ENCODE results near the gene NAGA. TPM values are rescaled to one million over a fixed set of nuclear protein-coding genes. Genes with fewer than 3 reads are reported as not detected.
A peak's percentile ranks its signal among the peaks of the same experiment; 100 is the strongest.
"Not testable (repeated sequence)": the region's sequence is repeated elsewhere in the genome, so short reads cannot be mapped to it uniquely, and the experiment has no call there.

NAGA gene
- total and polyA plus RNA-seq, 2 of the 4 experiments (the other 2 are of a cell fraction): 34.3 to 44.8 TPM

GRCh38 chr22:42072606-42073330 is 2.2 kb upstream of the NAGA start:
- H4K5ac ChIP-seq (ENCODE audit: low read depth, low read length): no peak overlapping the region
- no peak overlapping the region for H2BK15ac ChIP-seq (ENCODE audit: low read depth, low read length)
- H3K9me3 ChIP-seq (ENCODE audit: control insufficient read depth, insufficient read depth, low read length): no peaks in the 10 kb centered on the region
- no peak overlapping the region for H2BK20ac ChIP-seq (ENCODE audit: low read depth, low read length)
- H2BK120ac ChIP-seq (ENCODE audit: low read depth, low read length): no peak overlapping the region
- H3K4me3 ChIP-seq (ENCODE audit: insufficient read depth, low read depth, low read length): no peak overlapping the region
- H3K9ac ChIP-seq (ENCODE audit: low read depth, low read length): no peak overlapping the region
- no peak overlapping the region for H4K91ac ChIP-seq (ENCODE audit: insufficient read depth, low read depth, low read length)
- peak overlapping the region; percentile 44 for H2AK9ac ChIP-seq (replicated peaks; ENCODE audit: low read depth, low read length, poor library complexity)
- intact Hi-C loops (cut with micrococcal nuclease): no loop called here
- DNase-seq (no peak), ATAC-seq (ENCODE audit: low read depth) (no peak)
- no peak overlapping the region for H3K27ac ChIP-seq (ENCODE audit: insufficient read depth, low read length)
- no TSS peak for BruUV-seq (replicated peaks)
- H3K4me2 ChIP-seq (ENCODE audit: low read depth, low read length): no peak overlapping the region
- peaks cover 17% of the 10 kb centered on the region; the same call in 1 of the 2 replicates for H3K9me1 ChIP-seq (ENCODE audit: insufficient read depth, low read length)
- H3K79me1 ChIP-seq (ENCODE audit: low read depth in 1 of 2, low read length in 2 of 2): peaks cover 15 to 57% of the 10 kb centered on the region in 2 experiments; a peak in 3 of 4 replicates
- no peak overlapping the region for H3K4ac ChIP-seq (ENCODE audit: low read depth, low read length)
- no peak overlapping the region for H3K56ac ChIP-seq (ENCODE audit: extremely low read depth, insufficient read depth, low read length)
- H3K36me3 ChIP-seq (ENCODE audit: control insufficient read depth, insufficient read depth, low read length): peaks cover 6% of the 10 kb centered on the region
- peak overlapping the region in 1 of 2 experiments; percentile 97; a peak in 1 of 4 replicates for H4K8ac ChIP-seq (ENCODE audit: low read depth in 2 of 2, low read length in 2 of 2)
- H3K4me1 ChIP-seq (ENCODE audit: control insufficient read depth, insufficient read depth, low read length): peaks cover 12% of the 10 kb centered on the region
- H3K27me3 ChIP-seq (ENCODE audit: control insufficient read depth, insufficient read depth, low read length): no peaks in the 10 kb centered on the region
- H3K14ac ChIP-seq (replicated peaks; ENCODE audit: low read depth, low read length): no peak overlapping the region
- H3K23ac ChIP-seq (ENCODE audit: low read depth, low read length): no peak overlapping the region
- WGBS, 2 experiments (ENCODE audit: extremely low coverage in 2 of 2, insufficient read length in 1 of 2): 88% methylated on average over 8 of the region's 8 CpGs; no CpG with 5 or more reads in 1 of the 2 experiments
- no peak overlapping the region for H2BK5ac ChIP-seq (ENCODE audit: low read depth, low read length, poor library complexity, severe bottlenecking)
- ChIA-PET POLR2A (ENCODE audit: unreplicated experiment) (no interaction called here), CTCF (no interaction called here)
- in situ Hi-C loops (cut with MboI; ENCODE audit: low sequenced_read_pairs): no loop called here
- TF ChIP-seq BHLHE40 (IDR thresholded peaks at IDR 0.05; ENCODE audit: low read depth, low read length) (no peak), NFE2L2 (IDR thresholded peaks at IDR 0.05; ENCODE audit: low read depth, low read length) (no peak), MAFK (IDR thresholded peaks at IDR 0.05; ENCODE audit: low read depth, low read length) (no peak), POLR2A (IDR thresholded peaks at IDR 0.05; ENCODE audit: low read depth, low read length) (no peak)
- H4K20me1 ChIP-seq (ENCODE audit: insufficient read depth, low read length): 0 out of 2 replicates have a peak, but pooled peaks cover 4% of the 10 kb centered on the region
- H2AFZ ChIP-seq (replicated peaks; ENCODE audit: low read length, poor library complexity): peak overlapping the region; percentile 1
- dilution Hi-C loops (cut with HindIII; ENCODE audit: low sequenced_read_pairs, unreplicated experiment): no loop called here
- no peak overlapping the region; the same call in 1 of the 2 replicates for H2AK5ac ChIP-seq (ENCODE audit: low read depth, low read length)
- no peak overlapping the region for H3K18ac ChIP-seq (ENCODE audit: low read depth, low read length)

DNA sequence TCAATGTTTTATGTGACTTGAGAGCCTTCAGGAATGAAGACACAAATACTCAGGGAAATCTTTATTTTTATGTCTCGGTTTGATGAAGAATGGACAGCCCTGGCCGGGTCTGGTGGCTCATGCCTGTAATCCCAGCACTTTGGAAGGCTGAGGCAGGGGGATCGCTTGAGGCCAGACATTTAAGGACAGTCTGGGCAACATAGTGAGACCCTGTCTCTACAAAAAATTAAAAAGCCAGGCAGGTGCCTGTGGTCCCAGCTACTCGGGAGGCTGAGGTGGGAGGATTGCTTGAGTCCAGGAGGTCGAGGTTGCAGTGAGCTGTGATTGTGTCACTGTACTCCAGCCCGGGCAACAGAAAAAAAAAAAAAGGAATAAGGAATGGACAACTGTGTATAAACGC is 896 bp upstream of the NAGA start:
- H4K91ac ChIP-seq (ENCODE audit: insufficient read depth, low read depth, low read length); POLR2A ChIA-PET (ENCODE audit: unreplicated experiment); H3K9ac ChIP-seq (ENCODE audit: low read depth, low read length); dilution Hi-C loops (cut with HindIII; ENCODE audit: low sequenced_read_pairs, unreplicated experiment); in situ Hi-C loops (cut with MboI; ENCODE audit: low sequenced_read_pairs); H4K5ac ChIP-seq (ENCODE audit: low read depth, low read length); H3K27me3 ChIP-seq (ENCODE audit: control insufficient read depth, insufficient read depth, low read length); H3K18ac ChIP-seq (ENCODE audit: low read depth, low read length); H2BK120ac ChIP-seq (ENCODE audit: low read depth, low read length); H3K4me3 ChIP-seq (ENCODE audit: insufficient read depth, low read depth, low read length); H4K20me1 ChIP-seq (ENCODE audit: insufficient read depth, low read length); H2BK20ac ChIP-seq (ENCODE audit: low read depth, low read length); DNase-seq; CTCF ChIA-PET; H2AK5ac ChIP-seq (ENCODE audit: low read depth, low read length); H3K27ac ChIP-seq (ENCODE audit: insufficient read depth, low read length); H2BK15ac ChIP-seq (ENCODE audit: low read depth, low read length); H3K56ac ChIP-seq (ENCODE audit: extremely low read depth, insufficient read depth, low read length); intact Hi-C loops (cut with micrococcal nuclease); H2AFZ ChIP-seq (replicated peaks; ENCODE audit: low read length, poor library complexity); BruUV-seq (replicated peaks); H3K14ac ChIP-seq (replicated peaks; ENCODE audit: low read depth, low read length); ATAC-seq (ENCODE audit: low read depth); H3K9me3 ChIP-seq (ENCODE audit: control insufficient read depth, insufficient read depth, low read length): not testable (repeated sequence)
- Histone ChIP-seq H3K79me1 (ENCODE audit: low read depth in 1 of 2, low read length in 2 of 2) (peaks cover 15 to 57% of the 10 kb centered on the region in 2 experiments; a peak in 3 of 4 replicates), H3K4me2 (ENCODE audit: low read depth, low read length) (peak overlapping the region; percentile 67; the same call in 1 of the 2 replicates), H2AK9ac (replicated peaks; ENCODE audit: low read depth, low read length, poor library complexity) (peak overlapping the region; percentile 26), H2BK5ac (ENCODE audit: low read depth, low read length, poor library complexity, severe bottlenecking) (peak overlapping the region; percentile 77), H3K23ac (ENCODE audit: low read depth, low read length) (peak overlapping the region; percentile 53; the same call in 1 of the 2 replicates), H4K8ac (ENCODE audit: low read depth in 2 of 2, low read length in 2 of 2) (peak overlapping the region in 1 of 2 experiments; percentile 97; a peak in 2 of 4 replicates), H3K4me1 (ENCODE audit: control insufficient read depth, insufficient read depth, low read length) (peaks cover 12% of the 10 kb centered on the region), H3K9me1 (ENCODE audit: insufficient read depth, low read length) (peaks cover 20% of the 10 kb centered on the region; the same call in 1 of the 2 replicates), H3K4ac (ENCODE audit: low read depth, low read length) (peak overlapping the region; percentile 92; the same call in 1 of the 2 replicates), H3K36me3 (ENCODE audit: control insufficient read depth, insufficient read depth, low read length) (peaks cover 13% of the 10 kb centered on the region)
- 58% methylated on average over 2 of the region's 7 CpGs; no CpG with 5 or more reads in 1 of the 2 experiments for WGBS, 2 experiments (ENCODE audit: extremely low coverage in 2 of 2, insufficient read length in 1 of 2)
